MCF 10A (cell line): ENCODE measurements around the gene RIMS4. TPM values are rescaled to one million over a fixed set of nuclear protein-coding genes. Genes with fewer than 3 reads are reported as not detected.
A peak's percentile ranks its signal among the peaks of the same experiment; 100 is the strongest.

Experiments used
- BruUV-seq: library from RNA; stranded (reverse); fragments of 400-500 nt; replicated peaks from 2 replicates; lab custom pipeline; 2021; lab: Mats Ljungman, UMichigan
- CTCF ChIA-PET: fragments of 300-600 bp; sonication (Branson Sonifier 250); formaldehyde crosslinking; extraction: SDS; loops from one replicate; lab custom pipeline; 2021; ENCODE audit warnings: antibody characterized with exemption, inconsistent platforms; lab: Yijun Ruan, JAX
- POLR2A ChIA-PET: fragments of 300-600, 350-650 bp; sonication (Branson Sonifier 250); formaldehyde crosslinking; extraction: SDS; loops from one replicate; lab custom pipeline; 2020; ENCODE audit warnings: antibody characterized with exemption, inconsistent platforms; lab: Yijun Ruan, JAX
- DNase-seq: peaks from one replicate; pipeline ENCODE4 v3.0.0-alpha.2; 2018; ENCODE audit not compliant: unreplicated experiment
- H3K27ac Mint-ChIP-seq: one replicate; pipeline ENCODE4 v1.8.0; 2022; ENCODE audit warnings: mild to moderate bottlenecking, low read depth, mixed read lengths; ENCODE audit not compliant: unreplicated experiment
- H3K27me3 Mint-ChIP-seq: one replicate; pipeline ENCODE4 v1.8.0; 2022; ENCODE audit warnings: mixed read lengths; ENCODE audit not compliant: insufficient read depth, unreplicated experiment
- H3K36me3 Mint-ChIP-seq: one replicate; pipeline ENCODE4 v1.8.0; 2022; ENCODE audit warnings: mild to moderate bottlenecking, moderate library complexity, mixed read lengths; ENCODE audit not compliant: insufficient read depth, unreplicated experiment
- H3K4me1 Mint-ChIP-seq: one replicate; pipeline ENCODE4 v1.8.0; 2022; ENCODE audit warnings: mixed read lengths; ENCODE audit not compliant: insufficient read depth, unreplicated experiment
- H3K4me3 Mint-ChIP-seq: one replicate; pipeline ENCODE4 v1.8.0; 2022; ENCODE audit warnings: mild to moderate bottlenecking, moderate library complexity, mixed read lengths; ENCODE audit not compliant: unreplicated experiment
- H3K9me3 Mint-ChIP-seq: one replicate; pipeline ENCODE4 v1.8.0; 2022; ENCODE audit warnings: mixed read lengths; ENCODE audit not compliant: unreplicated experiment
- CTCF ChIP-seq: fragments of 200-600 bp; IDR thresholded peaks from one replicate; pipeline ENCODE4 v1.8.0; 2022; ENCODE audit warnings: antibody characterized with exemption, mild to moderate bottlenecking; ENCODE audit not compliant: unreplicated experiment
- intact Hi-C: fragments of 100-400 bp; cut with micrococcal nuclease; formaldehyde crosslinking; loops from 2 replicates; pipeline ENCODE4 v1.14.1; 2022
- total RNA-seq: library from RNA; stranded (reverse); gene quantifications from 2 replicates; pipeline ENCODE4 v1.2.3, GENCODE V29; 2022

The RIMS4 gene
- total RNA-seq, 1 experiment from 2014 or later, result not detected

- peaks cover 19% of the 10 kb centered on the region for H3K4me1 Mint-ChIP-seq
- CTCF ChIA-PET, result interaction anchor here (0.5 to 1.3 kb wide), 7 partner anchors 8 to 590 kb away, joined by 3 to 6 read pairs (median 4); partner anchors contain the start of gene CCN5
- H3K36me3 Mint-ChIP-seq, result no peaks in the 10 kb centered on the region
- POLR2A ChIA-PET, result interaction anchor here (0.6 to 0.9 kb wide), 2 partner anchors 10 to 13 kb away, joined by 3 to 5 read pairs; partner anchors contain the start of gene CCN5
- no peaks in the 10 kb centered on the region for H3K9me3 Mint-ChIP-seq
- BruUV-seq, result no TSS peak
- DNase-seq, result peak; percentile 34
- TF ChIP-seq CTCF, result no peak
- H3K27me3 Mint-ChIP-seq, result no peaks in the 10 kb centered on the region
- no peak overlapping the region for H3K4me3 Mint-ChIP-seq
- intact Hi-C loops, result no loop called here
- no peak overlapping the region for H3K27ac Mint-ChIP-seq
These were observed 105.8 kb downstream of the RIMS4 start for GRCh38 chr20:44704551-44704971.

- H3K27me3 Mint-ChIP-seq, result no peaks in the 10 kb centered on the region
- ChIA-PET POLR2A (interaction anchor here (0.9 kb wide), 1 partner anchor 11 kb away, joined by 5 read pairs; the partner anchor contains the start of gene CCN5), CTCF (interaction anchor here (0.5 to 1.3 kb wide), 4 partner anchors 11 to 590 kb away, joined by 3 to 6 read pairs (median 4); partner anchors contain the start of gene CCN5)
- no peak for TF ChIP-seq CTCF
- no peaks in the 10 kb centered on the region for H3K36me3 Mint-ChIP-seq
- BruUV-seq, result no TSS peak
- no peak overlapping the region for H3K4me3 Mint-ChIP-seq
- no peak overlapping the region for H3K27ac Mint-ChIP-seq
- H3K9me3 Mint-ChIP-seq, result no peaks in the 10 kb centered on the region
- peaks cover 19% of the 10 kb centered on the region for H3K4me1 Mint-ChIP-seq
- intact Hi-C loops, result no loop called here
- no peak for DNase-seq
These were observed 106.3 kb downstream of the RIMS4 start for GRCh38 chr20:44703956-44704488.

- no peak for DNase-seq
- H3K36me3 Mint-ChIP-seq, result no peaks in the 10 kb centered on the region
- intact Hi-C loops, result no loop called here
- CTCF ChIA-PET, result interaction anchor here (0.6 to 1.4 kb wide), 7 partner anchors 11 to 38 kb away, joined by 3 to 5 read pairs (median 4); no protein-coding TSS in a partner anchor
- TF ChIP-seq CTCF, result no peak
- no peaks in the 10 kb centered on the region for H3K9me3 Mint-ChIP-seq
- H3K4me1 Mint-ChIP-seq, result peaks cover 19% of the 10 kb centered on the region
- POLR2A ChIA-PET, result interaction anchor here (0.6 to 1.6 kb wide), 2 partner anchors 13 to 171 kb away, joined by 3 read pairs; no protein-coding TSS in a partner anchor
- no peaks in the 10 kb centered on the region for H3K27me3 Mint-ChIP-seq
- BruUV-seq, result no TSS peak
- H3K27ac Mint-ChIP-seq, result no peak overlapping the region
- no peak overlapping the region for H3K4me3 Mint-ChIP-seq
These were observed 107.0 kb downstream of the RIMS4 start for GRCh38 chr20:44703183-44703925.

- H3K9me3 Mint-ChIP-seq, result no peaks in the 10 kb centered on the region
- CTCF ChIA-PET, result interaction anchor here (0.6 to 1.4 kb wide), 5 partner anchors 17 to 31 kb away, joined by 3 to 5 read pairs (median 4); no protein-coding TSS in a partner anchor
These were observed 107.6 kb downstream of the RIMS4 start for GRCh38 chr20:44702776-44703175.

More at GRCh38 chr20:44702776-44703175, 107.6 kb downstream of the RIMS4 start:
- no peak overlapping the region for H3K27ac Mint-ChIP-seq
- H3K4me1 Mint-ChIP-seq, result peaks cover 19% of the 10 kb centered on the region
- no peak for TF ChIP-seq CTCF
- POLR2A ChIA-PET, result interaction anchor here (0.6 to 1.6 kb wide), 2 partner anchors 13 to 171 kb away, joined by 3 read pairs; no protein-coding TSS in a partner anchor
- intact Hi-C loops, result no loop called here
- peak; percentile 34 for DNase-seq
- no peaks in the 10 kb centered on the region for H3K27me3 Mint-ChIP-seq
- BruUV-seq, result no TSS peak
- H3K36me3 Mint-ChIP-seq, result no peaks in the 10 kb centered on the region
- no peak overlapping the region for H3K4me3 Mint-ChIP-seq
